ENCODE data around the gene SNX32. TPM values are rescaled to one million over a fixed set of nuclear protein-coding genes. Genes with fewer than 3 reads are reported as not detected.
A peak's percentile ranks its signal among the peaks of the same experiment; 100 is the strongest.

Gene SNX32
- total and polyA plus RNA-seq, 9 of the 15 experiments (the other 6 are each of a cell fraction or from before 2014, with no cell fraction given): 0.03 TPM; not detected in 7

- TF ChIP-seq GTF3C2 (IDR thresholded peaks at IDR 0.05; ENCODE audit: borderline replicate concordance, extremely low read depth, insufficient read length) (no peak), POLR2G (IDR thresholded peaks at IDR 0.05; ENCODE audit: low read depth, low read length) (peak; percentile 73), CREB1 (IDR thresholded peaks at IDR 0.05) (no peak), CREB1 (CRISPR knock-in tag; IDR thresholded peaks at IDR 0.05) (0 out of 2 replicates have a peak, but pooled peaks have one; percentile 2), TRIM28 (IDR thresholded peaks at IDR 0.05) (peak; percentile 86), HES1 (IDR thresholded peaks at IDR 0.05; ENCODE audit: low read depth) (no peak), CBX5 (IDR thresholded peaks at IDR 0.05; ENCODE audit: borderline replicate concordance, low read depth) (peak; percentile 57; the same call in 1 of the 2 replicates), MAZ (CRISPR knock-in tag; conservative IDR thresholded peaks at IDR 0.05 in 1 of 2, IDR thresholded peaks at IDR 0.05 in 1 of 2) (peak in 1 of 2 experiments; percentile 40; a peak in 1 of 4 replicates), MIER1 (IDR thresholded peaks at IDR 0.05; ENCODE audit: low read depth) (no peak), TRIM24 (IDR thresholded peaks at IDR 0.05) (0 out of 4 replicates have a peak, but pooled peaks of 1 of the 2 experiments have one; percentile 39), LARP7 (IDR thresholded peaks at IDR 0.05) (no peak), PRDM10 (IDR thresholded peaks at IDR 0.05; ENCODE audit: partially characterized antibody) (no peak), KLF10 (CRISPR knock-in tag; IDR thresholded peaks at IDR 0.05) (no peak), ZNF785 (CRISPR knock-in tag; IDR thresholded peaks at IDR 0.05) (peak; percentile 88), ZNF589 (CRISPR knock-in tag; IDR thresholded peaks at IDR 0.05; ENCODE audit: low read depth) (no peak), MYNN (IDR thresholded peaks at IDR 0.05) (0 out of 2 replicates have a peak, but pooled peaks have one; percentile 13), MYNN (CRISPR knock-in tag; IDR thresholded peaks at IDR 0.05) (no peak), RBFOX2 (IDR thresholded peaks at IDR 0.05; ENCODE audit: low read depth, low read length) (0 out of 2 replicates have a peak, but pooled peaks have one; percentile 14), CEBPG (CRISPR knock-in tag; IDR thresholded peaks at IDR 0.05) (no peak), CEBPG (tag; conservative IDR thresholded peaks at IDR 0.05 in 1 of 2, IDR thresholded peaks at IDR 0.05 in 1 of 2) (no peak)
These were observed 17.4 kb downstream of the SNX32 start (continued) for GRCh38 chr11:65851083-65851579.
